ENCODE measurements around the gene MGAT5. TPM values are rescaled to one million over a fixed set of nuclear protein-coding genes. Genes with fewer than 3 reads are reported as not detected.

MGAT5 gene
- polyA plus RNA-seq, 1 donor, result 19.0 TPM

DNA sequence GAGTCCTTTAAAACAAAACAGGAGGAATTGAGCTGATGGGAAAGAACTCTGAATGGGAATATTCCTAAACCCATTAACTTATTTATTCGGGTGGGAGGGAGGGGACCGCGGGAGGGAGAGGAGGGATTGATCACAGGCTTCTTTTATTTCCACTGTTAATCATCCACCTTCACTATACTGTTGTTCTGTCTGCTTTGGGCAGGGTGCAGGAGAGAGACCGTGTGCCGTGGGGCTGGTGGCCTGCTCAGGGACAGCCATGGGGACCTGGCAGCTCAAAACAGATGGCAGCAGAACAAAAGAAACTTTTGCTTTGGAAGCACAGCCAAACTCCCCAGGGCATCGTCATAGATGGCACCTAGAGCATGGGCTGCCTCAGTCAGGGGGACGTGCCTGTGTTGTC, 195.3 kb downstream of the MGAT5 start:
- H3K36me3 ChIP-seq (ENCODE audit: control insufficient read depth, insufficient read depth, low read length), result peaks cover 23% of the 10 kb centered on the region

DNA sequence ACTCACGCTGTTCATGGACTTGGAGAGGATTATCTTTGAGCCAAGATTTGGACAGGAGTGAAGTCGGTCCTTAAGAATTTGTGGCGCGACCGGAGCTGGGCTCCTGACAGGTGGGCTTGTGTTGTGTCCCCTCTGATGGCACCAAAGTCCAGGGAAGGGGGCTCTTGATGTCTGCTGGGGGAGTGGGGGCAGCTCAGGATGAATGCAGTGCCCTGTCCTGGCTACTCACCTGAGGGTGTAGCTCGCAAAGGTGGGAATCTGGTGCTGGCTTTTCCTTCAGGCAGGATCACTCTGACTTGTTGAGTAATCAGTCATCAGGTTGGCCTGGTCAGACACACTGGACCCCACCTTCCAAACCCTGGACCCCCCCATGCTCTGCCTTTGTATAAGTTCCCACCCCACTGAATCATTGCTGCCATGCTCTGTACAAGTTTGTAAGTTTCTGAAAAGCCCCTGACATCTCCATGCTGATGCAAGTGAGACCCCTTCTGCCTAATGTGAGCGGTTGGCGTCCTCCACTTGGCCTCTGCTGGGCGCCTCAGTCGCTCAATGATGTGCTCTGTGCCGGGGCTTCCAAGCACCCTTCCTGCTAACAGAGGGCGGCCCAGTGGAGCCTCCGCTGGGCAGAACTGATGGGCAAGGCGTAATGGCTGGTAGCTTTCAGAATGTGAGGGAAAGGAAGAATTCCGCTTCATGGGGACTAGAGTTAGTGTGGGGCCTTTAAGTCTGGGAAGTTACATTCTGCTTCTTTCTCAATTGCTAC, 196.1 kb downstream of the MGAT5 start:
- no peaks in the 10 kb centered on the region for H3K27me3 ChIP-seq (ENCODE audit: control insufficient read depth, insufficient read depth, low read length)
- WGBS (ENCODE audit: insufficient coverage, low lambda C conversion rate), result no CpG with 5 or more reads among the region's 15 CpGs
- peaks cover 23% of the 10 kb centered on the region for H3K36me3 ChIP-seq (ENCODE audit: control insufficient read depth, insufficient read depth, low read length)
- peaks cover 4% of the 10 kb centered on the region for H3K4me1 ChIP-seq (ENCODE audit: control insufficient read depth, insufficient read depth, low read length)
- no peak overlapping the region for H3K4me3 ChIP-seq (ENCODE audit: low read length)
- H3K9me3 ChIP-seq (ENCODE audit: control insufficient read depth, low read depth, low read length), result no peaks in the 10 kb centered on the region
- peak overlapping the region; percentile 5 for H3K27ac ChIP-seq (ENCODE audit: low read length)
- no peak for DNase-seq

More for the DNA sequence above, 195.3 kb downstream of the MGAT5 start:
- Histone ChIP-seq H3K4me1 (ENCODE audit: control insufficient read depth, insufficient read depth, low read length) (peaks cover 7% of the 10 kb centered on the region), H3K4me3 (ENCODE audit: low read length) (no peak overlapping the region), H3K27ac (ENCODE audit: low read length) (no peak overlapping the region), H3K9me3 (ENCODE audit: control insufficient read depth, low read depth, low read length) (no peaks in the 10 kb centered on the region), H3K27me3 (ENCODE audit: control insufficient read depth, insufficient read depth, low read length) (no peaks in the 10 kb centered on the region)
- WGBS (ENCODE audit: insufficient coverage, low lambda C conversion rate), result no CpG with 5 or more reads among the region's 7 CpGs
- no peak for DNase-seq

DNA sequence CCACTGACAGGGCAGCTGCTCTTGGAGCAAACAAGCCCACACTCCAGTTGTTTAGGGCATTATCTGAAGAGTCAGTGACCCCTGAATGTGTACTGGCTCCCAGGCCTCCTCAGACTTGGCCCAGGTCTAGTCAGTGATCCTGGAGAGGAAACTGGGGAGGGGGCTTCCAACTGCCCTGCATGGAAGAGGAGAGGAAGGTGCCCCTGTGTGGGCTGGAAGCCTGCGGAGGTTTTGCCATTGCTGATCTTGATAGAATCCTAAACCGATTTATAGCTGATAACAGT, 197.4 kb downstream of the MGAT5 start:
- DNase-seq, result no peak

DNA sequence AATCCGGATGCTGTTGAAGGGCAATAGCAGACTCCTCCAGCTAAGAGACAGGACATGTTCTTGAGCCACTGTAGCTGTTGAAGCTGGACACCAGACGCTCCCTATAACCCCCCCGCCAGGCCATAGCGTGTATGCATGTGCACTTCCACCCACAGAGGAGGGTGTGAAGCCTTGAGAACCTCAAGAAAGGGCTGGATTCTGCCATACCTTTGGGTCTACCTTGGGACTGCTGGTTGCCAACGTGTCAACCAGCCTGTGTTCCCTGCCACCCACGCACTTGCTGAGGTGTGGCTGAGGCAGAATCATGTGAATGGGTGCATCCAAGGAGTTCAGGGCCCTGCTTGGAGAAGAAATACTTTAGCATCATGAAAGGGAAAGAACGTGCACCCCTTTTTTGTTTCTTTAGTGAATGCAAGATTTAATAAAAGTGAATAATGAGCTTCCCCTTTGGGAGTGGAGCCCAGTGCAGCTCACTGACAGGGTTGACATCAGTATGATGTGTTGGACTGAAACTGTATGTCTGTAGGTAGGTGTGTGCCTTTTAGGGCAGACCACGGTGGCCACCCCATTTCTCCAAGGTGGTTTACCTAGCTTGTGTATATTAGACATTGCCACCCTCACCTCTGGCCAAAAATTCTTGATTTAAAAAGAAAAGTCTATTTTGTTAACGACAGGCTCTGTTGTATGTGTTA, 198.3 kb downstream of the MGAT5 start:
- DNase-seq, result no peak
- 91% methylated on average over 1 of the region's 9 CpGs for WGBS (ENCODE audit: insufficient coverage, low lambda C conversion rate)
- H3K36me3 ChIP-seq (ENCODE audit: control insufficient read depth, insufficient read depth, low read length), result peaks cover 21% of the 10 kb centered on the region
- no peak overlapping the region for H3K4me3 ChIP-seq (ENCODE audit: low read length)
- H3K27ac ChIP-seq (ENCODE audit: low read length), result no peak overlapping the region
- H3K4me1 ChIP-seq (ENCODE audit: control insufficient read depth, insufficient read depth, low read length), result no peaks in the 10 kb centered on the region
- no peaks in the 10 kb centered on the region for H3K9me3 ChIP-seq (ENCODE audit: control insufficient read depth, low read depth, low read length)
- no peaks in the 10 kb centered on the region for H3K27me3 ChIP-seq (ENCODE audit: control insufficient read depth, insufficient read depth, low read length)

More for the DNA sequence above, 197.4 kb downstream of the MGAT5 start:
- WGBS (ENCODE audit: insufficient coverage, low lambda C conversion rate), result no CpG with 5 or more reads among the region's 2 CpGs
- Histone ChIP-seq H3K4me3 (ENCODE audit: low read length) (no peak overlapping the region), H3K36me3 (ENCODE audit: control insufficient read depth, insufficient read depth, low read length) (peaks cover 21% of the 10 kb centered on the region), H3K27ac (ENCODE audit: low read length) (no peak overlapping the region), H3K4me1 (ENCODE audit: control insufficient read depth, insufficient read depth, low read length) (no peaks in the 10 kb centered on the region), H3K27me3 (ENCODE audit: control insufficient read depth, insufficient read depth, low read length) (no peaks in the 10 kb centered on the region), H3K9me3 (ENCODE audit: control insufficient read depth, low read depth, low read length) (no peaks in the 10 kb centered on the region)

DNA sequence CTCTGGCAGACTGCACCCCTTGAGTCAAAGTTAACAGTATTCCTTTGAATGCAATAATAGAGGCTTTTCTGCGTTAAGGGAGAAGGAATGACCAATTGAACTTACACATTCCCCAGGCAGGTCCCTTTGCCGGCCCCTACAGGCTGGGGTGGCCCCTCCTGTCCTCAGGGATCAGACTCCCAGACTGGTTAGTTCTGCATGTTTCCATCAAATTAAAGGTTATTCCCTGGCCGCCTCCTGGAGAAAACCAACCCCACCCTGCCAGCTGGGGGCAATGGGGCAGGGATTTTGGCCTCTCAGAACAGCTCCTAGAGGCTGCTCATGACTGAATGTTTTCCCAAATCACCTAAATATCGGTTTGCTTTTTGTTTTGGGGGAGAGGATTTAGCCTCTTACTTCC, 199.6 kb downstream of the MGAT5 start:
- no peaks in the 10 kb centered on the region for H3K4me1 ChIP-seq (ENCODE audit: control insufficient read depth, insufficient read depth, low read length)
- H3K27ac ChIP-seq (ENCODE audit: low read length), result no peak overlapping the region
- H3K27me3 ChIP-seq (ENCODE audit: control insufficient read depth, insufficient read depth, low read length), result no peaks in the 10 kb centered on the region
- no peak for DNase-seq
- H3K9me3 ChIP-seq (ENCODE audit: control insufficient read depth, low read depth, low read length), result no peaks in the 10 kb centered on the region
- 100% methylated on average over 1 of the region's 4 CpGs for WGBS (ENCODE audit: insufficient coverage, low lambda C conversion rate)
- H3K36me3 ChIP-seq (ENCODE audit: control insufficient read depth, insufficient read depth, low read length), result peaks cover 18% of the 10 kb centered on the region
- H3K4me3 ChIP-seq (ENCODE audit: low read length), result no peak overlapping the region

DNA sequence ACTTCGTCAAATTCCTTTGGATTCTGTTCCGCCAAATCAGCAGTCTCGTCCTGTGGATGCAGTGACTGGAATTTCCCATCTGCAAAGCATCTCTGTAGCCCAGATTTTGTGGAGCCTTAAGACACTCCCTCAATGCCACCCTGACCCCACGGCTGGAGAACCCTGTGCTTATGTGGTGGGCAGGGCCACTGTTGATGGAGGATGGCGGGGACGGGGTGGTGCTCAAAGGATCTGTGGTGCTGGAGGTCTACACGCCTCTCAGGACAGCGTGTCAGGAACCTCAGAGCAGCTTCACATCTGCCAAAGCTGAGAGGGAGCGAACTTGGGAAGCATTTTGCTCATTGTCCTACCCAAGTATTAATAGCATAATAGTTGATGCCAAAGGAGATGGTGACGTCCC, 200.1 kb downstream of the MGAT5 start:
- DNase-seq, result no peak
- H3K9me3 ChIP-seq (ENCODE audit: control insufficient read depth, low read depth, low read length), result no peaks in the 10 kb centered on the region
- WGBS (ENCODE audit: insufficient coverage, low lambda C conversion rate), result no CpG with 5 or more reads among the region's 10 CpGs
- H3K27ac ChIP-seq (ENCODE audit: low read length), result no peak overlapping the region
- no peaks in the 10 kb centered on the region for H3K4me1 ChIP-seq (ENCODE audit: control insufficient read depth, insufficient read depth, low read length)
- no peak overlapping the region for H3K4me3 ChIP-seq (ENCODE audit: low read length)
- H3K27me3 ChIP-seq (ENCODE audit: control insufficient read depth, insufficient read depth, low read length), result no peaks in the 10 kb centered on the region
- H3K36me3 ChIP-seq (ENCODE audit: control insufficient read depth, insufficient read depth, low read length), result peaks cover 13% of the 10 kb centered on the region

DNA sequence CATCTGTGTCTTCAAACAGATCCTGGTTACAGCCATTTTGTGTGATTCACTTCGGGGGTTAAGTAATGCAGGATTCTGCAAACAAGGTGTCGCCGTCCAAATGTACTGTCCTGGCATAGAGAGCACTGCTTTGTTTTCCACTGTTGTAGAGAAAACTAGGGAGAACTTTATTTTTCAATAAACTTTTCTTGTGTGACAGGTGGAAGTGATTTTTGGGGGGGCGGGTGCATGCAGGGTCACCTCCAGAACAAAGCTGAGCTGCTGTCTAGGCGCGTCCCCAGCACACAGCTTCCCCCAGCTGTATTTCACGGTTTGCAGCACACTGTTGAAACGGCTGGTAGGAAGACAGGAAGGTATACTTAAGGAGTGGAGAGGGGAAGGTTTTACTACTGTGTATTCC, 200.6 kb downstream of the MGAT5 start:
- Histone ChIP-seq H3K9me3 (ENCODE audit: control insufficient read depth, low read depth, low read length) (no peaks in the 10 kb centered on the region), H3K36me3 (ENCODE audit: control insufficient read depth, insufficient read depth, low read length) (peaks cover 9% of the 10 kb centered on the region), H3K4me1 (ENCODE audit: control insufficient read depth, insufficient read depth, low read length) (no peaks in the 10 kb centered on the region), H3K4me3 (ENCODE audit: low read length) (no peak overlapping the region), H3K27ac (ENCODE audit: low read length) (no peak overlapping the region), H3K27me3 (ENCODE audit: control insufficient read depth, insufficient read depth, low read length) (no peaks in the 10 kb centered on the region)
- WGBS (ENCODE audit: insufficient coverage, low lambda C conversion rate), result no CpG with 5 or more reads among the region's 8 CpGs
- no peak for DNase-seq

DNA sequence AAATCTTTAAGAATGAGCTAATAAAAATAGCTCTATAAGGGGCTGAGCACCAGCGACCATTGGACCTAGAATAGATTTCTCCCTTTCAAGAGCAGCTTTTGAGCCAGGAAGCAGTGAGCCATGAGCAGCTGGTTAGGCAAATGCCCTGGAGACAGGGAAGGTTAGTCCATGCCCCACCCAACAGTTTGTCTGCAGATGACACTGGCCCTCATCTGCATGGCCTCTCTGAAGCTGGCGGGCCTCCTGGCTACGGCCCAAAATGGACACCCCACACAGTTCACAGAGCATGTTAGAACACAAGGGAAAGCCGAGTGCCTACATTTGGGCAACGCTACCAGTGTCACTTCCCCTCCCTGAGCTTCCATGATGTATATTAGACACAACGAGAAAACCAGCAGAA, 201.1 kb downstream of the MGAT5 start:
- H3K4me3 ChIP-seq (ENCODE audit: low read length), result no peak overlapping the region
- DNase-seq, result no peak
- H3K27me3 ChIP-seq (ENCODE audit: control insufficient read depth, insufficient read depth, low read length), result no peaks in the 10 kb centered on the region
- no peaks in the 10 kb centered on the region for H3K4me1 ChIP-seq (ENCODE audit: control insufficient read depth, insufficient read depth, low read length)
- no peak overlapping the region for H3K27ac ChIP-seq (ENCODE audit: low read length)
- H3K36me3 ChIP-seq (ENCODE audit: control insufficient read depth, insufficient read depth, low read length), result peaks cover 4% of the 10 kb centered on the region
- WGBS (ENCODE audit: insufficient coverage, low lambda C conversion rate), result 90% methylated on average over 2 of the region's 6 CpGs
- no peaks in the 10 kb centered on the region for H3K9me3 ChIP-seq (ENCODE audit: control insufficient read depth, low read depth, low read length)

DNA sequence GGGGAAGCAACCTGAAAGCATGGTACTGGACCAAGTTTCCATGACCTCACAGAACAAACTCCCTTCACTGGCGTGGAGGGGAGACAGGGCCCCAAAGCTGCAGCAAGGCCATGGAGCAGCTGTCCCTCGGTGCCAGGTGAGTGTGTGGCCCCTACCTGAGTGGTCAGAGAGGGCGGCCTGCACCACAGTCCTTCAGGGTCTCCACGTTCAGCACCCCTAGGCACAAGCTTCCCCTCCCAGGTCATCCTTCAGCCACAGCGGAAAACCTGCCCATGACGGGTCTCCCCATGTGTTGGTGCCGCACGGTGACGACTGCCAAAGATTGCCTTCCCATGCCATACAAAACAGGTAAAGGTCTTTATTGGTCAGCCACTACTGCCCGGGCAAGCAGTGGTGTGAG, 201.6 kb downstream of the MGAT5 start:
- Histone ChIP-seq H3K27ac (ENCODE audit: low read length) (no peak overlapping the region), H3K27me3 (ENCODE audit: control insufficient read depth, insufficient read depth, low read length) (no peaks in the 10 kb centered on the region), H3K9me3 (ENCODE audit: control insufficient read depth, low read depth, low read length) (no peaks in the 10 kb centered on the region), H3K4me3 (ENCODE audit: low read length) (no peak overlapping the region), H3K4me1 (ENCODE audit: control insufficient read depth, insufficient read depth, low read length) (no peaks in the 10 kb centered on the region), H3K36me3 (ENCODE audit: control insufficient read depth, insufficient read depth, low read length) (peaks cover 2% of the 10 kb centered on the region)
- no CpG with 5 or more reads among the region's 10 CpGs for WGBS (ENCODE audit: insufficient coverage, low lambda C conversion rate)
- DNase-seq, result peak in 1 of 2 donors; percentile 19

DNA sequence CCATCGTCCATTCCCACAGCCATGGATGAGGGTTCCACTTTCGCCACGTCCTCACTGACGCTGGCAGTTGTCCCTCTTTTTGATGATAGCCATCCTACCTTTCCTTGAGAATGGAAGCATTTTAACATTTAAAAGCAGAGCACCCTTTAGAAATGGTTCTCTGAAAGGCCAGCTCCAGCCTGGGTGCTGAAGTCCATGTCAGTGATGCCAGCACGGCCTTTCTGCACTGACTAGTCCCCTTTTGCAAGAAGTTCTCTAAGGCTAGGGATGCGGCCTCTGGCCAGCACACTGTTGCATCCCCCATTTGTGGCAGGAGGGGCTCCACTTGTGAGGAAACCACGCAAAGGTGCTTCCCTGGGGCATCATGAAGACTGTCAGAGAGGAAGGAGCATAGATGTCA, 203.5 kb downstream of the MGAT5 start:
- 100% methylated on average over 1 of the region's 7 CpGs for WGBS (ENCODE audit: insufficient coverage, low lambda C conversion rate)
- Histone ChIP-seq H3K4me3 (ENCODE audit: low read length) (no peak overlapping the region), H3K9me3 (ENCODE audit: control insufficient read depth, low read depth, low read length) (no peaks in the 10 kb centered on the region), H3K27me3 (ENCODE audit: control insufficient read depth, insufficient read depth, low read length) (no peaks in the 10 kb centered on the region), H3K27ac (ENCODE audit: low read length) (no peak overlapping the region), H3K36me3 (ENCODE audit: control insufficient read depth, insufficient read depth, low read length) (no peaks in the 10 kb centered on the region), H3K4me1 (ENCODE audit: control insufficient read depth, insufficient read depth, low read length) (no peaks in the 10 kb centered on the region)
- no peak for DNase-seq
